CD14-positive monocyte (primary cell): ENCODE data around the gene PMP22. TPM values are rescaled to one million over a fixed set of nuclear protein-coding genes. Genes with fewer than 3 reads are reported as not detected.

Experiments used
- DNase-seq, 3 donors: peaks; one replicate each; pipeline ENCODE4 v3.0.0-alpha.2; 2011 to 2022
- H2AFZ ChIP-seq: 2 replicates; pipeline ENCODE4 v1.6.0; 2012; ENCODE audit warnings: mild to moderate bottlenecking, low read depth, low read length, inconsistent platforms; ENCODE audit not compliant: insufficient read depth, poor library complexity, severe bottlenecking
- H3K27ac ChIP-seq, 2 donors: 1 replicate in 1 of 2; 2 replicates in 1 of 2; pipeline ENCODE4 v1.5.1; 2012 to 2013; ENCODE audit warnings: low read length in 2 of 2, control low read depth in 1 of 2, inconsistent platforms in 1 of 2, low read depth in 1 of 2, mild to moderate bottlenecking in 1 of 2
- H3K27me3 ChIP-seq, 2 donors: one replicate each; pipeline versions ENCODE4 v1.6.0 to v1.6.1; 2011 to 2013; ENCODE audit warnings: low read length in 2 of 2; ENCODE audit not compliant: control insufficient read depth in 2 of 2, insufficient read depth in 2 of 2
- H3K36me3 ChIP-seq, 2 donors: replicated peaks in 1 of 2; 1 replicate in 1 of 2; 2 replicates in 1 of 2; pipeline versions ENCODE4 v1.5.1 to v1.6.1; 2012 to 2013; ENCODE audit warnings: low read length in 2 of 2, control low read depth in 1 of 2, inconsistent platforms in 1 of 2, mild to moderate bottlenecking in 1 of 2; ENCODE audit not compliant: insufficient read depth in 2 of 2, control insufficient read depth in 1 of 2
- H3K4me1 ChIP-seq, 2 donors: 1 replicate in 1 of 2; 2 replicates in 1 of 2; pipeline versions ENCODE4 v1.5.1 to v1.6.1; 2012 to 2013; ENCODE audit warnings: low read length in 2 of 2, control low read depth in 1 of 2, inconsistent platforms in 1 of 2, mild to moderate bottlenecking in 1 of 2, moderate library complexity in 1 of 2; ENCODE audit not compliant: insufficient read depth in 2 of 2, control insufficient read depth in 1 of 2
- H3K4me2 ChIP-seq: replicated peaks from 2 replicates; pipeline ENCODE3; 2012; ENCODE audit warnings: low read length, moderate library complexity, mild to moderate bottlenecking; ENCODE audit not compliant: poor library complexity, severe bottlenecking; ENCODE audit errors: extremely low read depth
- H3K4me3 ChIP-seq, 3 experiments: fragments of 200-600 bp in 1 of 3; sonication (generic) in 1 of 3; replicated peaks in 1 of 3; 1 replicate in 2 of 3; 2 replicates in 1 of 3; pipeline ENCODE4 v1.5.1; 2011 to 2013; ENCODE audit warnings: low read length in 3 of 3, mild to moderate bottlenecking in 3 of 3, control low read depth in 2 of 3, low read depth in 2 of 3, inconsistent platforms in 1 of 3, moderate library complexity in 1 of 3
- H3K79me2 ChIP-seq: 2 replicates; pipeline ENCODE4 v1.6.0; 2012; ENCODE audit warnings: mild to moderate bottlenecking, control low read depth, inconsistent platforms, low read length, moderate library complexity; ENCODE audit not compliant: insufficient read depth
- H3K9ac ChIP-seq: 2 replicates; pipeline ENCODE4 v1.6.0; 2017; ENCODE audit warnings: low read length, mild to moderate bottlenecking; ENCODE audit not compliant: insufficient read depth, poor library complexity, severe bottlenecking
- H3K9me3 ChIP-seq, 2 donors: replicated peaks in 1 of 2; 1 replicate in 1 of 2; 2 replicates in 1 of 2; pipeline versions ENCODE4 v1.5.1 to v1.6.1; 2012 to 2013; ENCODE audit warnings: low read length in 2 of 2, control low read depth in 1 of 2; ENCODE audit not compliant: control insufficient read depth in 1 of 2, insufficient read depth in 1 of 2
- H4K20me1 ChIP-seq: 2 replicates; pipeline ENCODE4 v1.6.0; 2012; ENCODE audit warnings: mild to moderate bottlenecking, low read length, control low read depth, moderate library complexity; ENCODE audit not compliant: insufficient read depth
- H3K27ac Mint-ChIP-seq, 7 donors: one replicate each; pipeline ENCODE4 v1.8.0; 2020; ENCODE audit warnings: mild to moderate bottlenecking in 7 of 7, mixed read lengths in 7 of 7, moderate library complexity in 6 of 7, inconsistent platforms in 2 of 7
- H3K27me3 Mint-ChIP-seq, 3 donors: one replicate each; pipeline ENCODE4 v1.8.0; 2021 to 2022; ENCODE audit warnings: low read depth in 3 of 3, mild to moderate bottlenecking in 3 of 3, mixed read lengths in 3 of 3, moderate library complexity in 3 of 3, inconsistent platforms in 1 of 3
- H3K36me3 Mint-ChIP-seq, 2 donors: one replicate each; pipeline ENCODE4 v1.8.0; 2020; ENCODE audit warnings: mixed read lengths in 2 of 2, inconsistent platforms in 1 of 2, mild to moderate bottlenecking in 1 of 2
- H3K4me1 Mint-ChIP-seq: one replicate; pipeline ENCODE4 v1.8.0; 2020; ENCODE audit warnings: mild to moderate bottlenecking, mixed read lengths
- H3K4me3 Mint-ChIP-seq, 2 donors: one replicate each; pipeline ENCODE4 v1.8.0; 2020; ENCODE audit warnings: mild to moderate bottlenecking in 2 of 2, mixed read lengths in 2 of 2, moderate library complexity in 1 of 2
- H3K9me3 Mint-ChIP-seq, 7 donors: one replicate each; pipeline ENCODE4 v1.8.0; 2020 to 2022; ENCODE audit warnings: mixed read lengths in 7 of 7, mild to moderate bottlenecking in 6 of 7, moderate library complexity in 6 of 7, inconsistent platforms in 2 of 7
- CTCF ChIP-seq: fragments of 200-600 bp; IDR thresholded peaks from one replicate; pipeline ENCODE4 v1.8.0; 2022; ENCODE audit warnings: antibody characterized with exemption, mild to moderate bottlenecking
- WGBS: methylation state at CpG from one replicate; pipeline ENCODE4 v1.1.5; 2013; ENCODE audit warnings: missing lambda C conversion rate; ENCODE audit not compliant: insufficient coverage; 5-methylcytosine and 5-hydroxymethylcytosine counted together
- intact Hi-C, 2 donors: fragments of 100-400 bp; cut with micrococcal nuclease; formaldehyde crosslinking; loops; one replicate each; pipeline versions ENCODE4 v1.15.0 to v1.15.1; 2023
- polyA plus RNA-seq, 3 donors: library from polyadenylated mRNA; depleted of rRNA in 1 of 3; unstranded in 2 of 3; stranded (reverse) in 1 of 3; fragments of 300-500 nt in 2 of 3; fragments of >200 nt in 1 of 3; fragmentation: Illumina TruSeq in 2 of 3; gene quantifications; 1 replicate in 2 of 3; 2 replicates in 1 of 3; pipeline ENCODE4 v1.2.3, GENCODE V29; 2012 to 2021

The PMP22 gene
- polyA plus RNA-seq, 3 donors: 1.2 to 3.9 (median 1.3) TPM

DNA sequence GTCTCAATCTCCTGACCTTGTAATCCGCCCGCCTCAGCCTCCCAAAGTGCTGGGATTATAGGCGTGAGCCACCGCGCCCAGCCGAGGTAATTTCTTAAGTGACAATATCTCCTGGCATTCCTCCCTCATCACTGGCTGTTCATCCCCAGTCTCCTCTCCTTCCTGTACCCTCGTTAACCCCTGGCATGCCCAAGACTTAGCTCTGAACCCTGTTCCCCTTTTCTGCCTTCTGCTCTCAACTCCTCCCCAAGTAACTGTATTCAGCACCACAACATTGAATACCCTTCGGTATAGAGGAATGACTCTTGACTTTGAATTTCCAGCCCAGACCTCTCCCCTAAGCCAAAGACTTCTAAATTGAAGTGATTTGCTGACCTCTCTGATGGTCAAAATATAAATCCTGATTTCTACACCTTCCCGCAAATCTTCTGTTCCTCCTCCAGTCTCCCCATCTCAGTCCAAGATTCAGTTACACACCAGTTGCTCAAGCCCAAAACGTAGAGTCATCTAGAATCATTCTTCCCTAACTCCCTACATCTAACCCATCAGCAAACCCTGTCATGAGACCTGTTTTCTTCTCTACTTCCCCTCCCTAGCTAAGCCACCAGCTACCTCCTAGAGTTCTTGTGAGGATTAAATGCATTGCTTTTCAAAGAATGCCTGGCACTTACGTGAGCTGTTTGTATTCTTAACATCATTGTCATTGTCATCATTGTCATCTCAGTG, 14.8 kb downstream of the PMP22 start:
- intact Hi-C loops: no loop called here
- H4K20me1 ChIP-seq: no peaks in the 10 kb centered on the region
- peak in 2 of 3 donors; percentile 51 to 63 for DNase-seq
- H3K9me3 Mint-ChIP-seq: peaks cover 0 to 1% (median 0%) of the 10 kb centered on the region in 7 donors
- peaks cover 0 to 10% (median 0%) of the 10 kb centered on the region in 3 donors for H3K27me3 Mint-ChIP-seq
- H3K27ac ChIP-seq: no peak overlapping the region
- no peak overlapping the region for H2AFZ ChIP-seq
- no peak overlapping the region for H3K27ac Mint-ChIP-seq
- H3K4me2 ChIP-seq: no peak overlapping the region
- H3K27me3 ChIP-seq: no peaks in the 10 kb centered on the region
- peaks cover 22% of the 10 kb centered on the region for H3K4me1 Mint-ChIP-seq
- H3K4me3 Mint-ChIP-seq: no peak overlapping the region
- TF ChIP-seq CTCF: no peak
- peaks cover 27 to 31% of the 10 kb centered on the region in 2 donors for H3K4me1 ChIP-seq
- H3K9me3 ChIP-seq: no peaks in the 10 kb centered on the region
- H3K79me2 ChIP-seq: no peaks in the 10 kb centered on the region
- H3K4me3 ChIP-seq: no peak overlapping the region
- H3K36me3 Mint-ChIP-seq: peaks cover 0 to 12% of the 10 kb centered on the region in 2 donors
- no peaks in the 10 kb centered on the region for H3K36me3 ChIP-seq
- WGBS: 64% methylated on average over 10 of the region's 11 CpGs
- no peak overlapping the region for H3K9ac ChIP-seq

DNA sequence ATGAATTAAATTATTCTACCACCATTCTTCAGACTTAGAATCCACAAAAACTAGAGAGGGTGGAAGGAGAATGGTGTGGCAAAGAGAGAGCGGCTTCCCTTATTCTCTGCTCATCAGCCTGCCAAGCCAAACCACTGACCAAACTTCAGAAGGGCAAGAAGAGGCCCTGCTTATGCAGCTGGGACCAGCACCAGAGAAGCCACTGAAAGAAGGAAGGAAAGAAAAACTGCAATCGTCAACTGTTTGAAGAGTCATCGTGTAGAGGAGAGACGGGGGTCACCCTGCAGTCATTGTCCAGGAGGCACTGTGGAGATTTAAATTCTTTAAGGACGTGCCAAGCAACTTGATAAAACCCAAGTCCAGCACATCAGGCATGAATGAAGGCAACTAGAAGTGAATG, 15.6 kb downstream of the PMP22 start:
- Histone ChIP-seq H3K4me2 (peak overlapping the region; percentile 2), H3K4me1 (peaks cover 27 to 31% of the 10 kb centered on the region in 2 donors), H3K36me3 (no peaks in the 10 kb centered on the region), H3K27ac (no peak overlapping the region), H3K9me3 (no peaks in the 10 kb centered on the region), H3K4me3 (no peak overlapping the region), H3K9ac (no peak overlapping the region), H3K79me2 (no peaks in the 10 kb centered on the region), H3K27me3 (no peaks in the 10 kb centered on the region), H4K20me1 (no peaks in the 10 kb centered on the region), H2AFZ (peak overlapping the region; percentile 42)
- no peak for TF ChIP-seq CTCF
- Mint-ChIP-seq H3K9me3 (peaks cover 0 to 1% (median 0%) of the 10 kb centered on the region in 7 donors), H3K4me1 (peaks cover 22% of the 10 kb centered on the region), H3K4me3 (peak overlapping the region in 1 of 2 donors; percentile 54), H3K27ac (peak overlapping the region in 5 of 7 donors; percentile 42 to 88 (median 81)), H3K36me3 (peaks cover 0 to 12% of the 10 kb centered on the region in 2 donors), H3K27me3 (peaks cover 0 to 15% (median 0%) of the 10 kb centered on the region in 3 donors)
- intact Hi-C loops: no loop called here
- peak in 2 of 3 donors; percentile 39 to 44 for DNase-seq
- 6% methylated on average over 4 of the region's 5 CpGs for WGBS
